Activated T-cell treated with anti-CD3 and anti-CD28 coated beads, Interleukin-2, amount 50 U/mL, for 4 hours (primary cell): ENCODE results near the gene PLA2G1B. TPM values are rescaled to one million over a fixed set of nuclear protein-coding genes. Genes with fewer than 3 reads are reported as not detected.

ENCODE experiments used
- ATAC-seq, 2 donors: fragments of 200-7000 bp; cut with Tn5 transposase; one replicate each; pipeline ENCODE4 v1.10.0; 2021
- DNase-seq: peaks from one replicate; pipeline ENCODE4 v3.0.0-alpha.2; 2020
- H3K27me3 Mint-ChIP-seq: one replicate; pipeline ENCODE4 v1.8.0; 2021; ENCODE audit warnings: low read depth, mixed read lengths
- H3K36me3 Mint-ChIP-seq: one replicate; pipeline ENCODE4 v1.8.0; 2022; ENCODE audit warnings: mixed read lengths; ENCODE audit not compliant: insufficient read depth
- H3K4me1 Mint-ChIP-seq: one replicate; pipeline ENCODE4 v1.8.0; 2021; ENCODE audit warnings: low read depth, mixed read lengths
- H3K4me3 Mint-ChIP-seq: one replicate; pipeline ENCODE4 v1.8.0; 2021; ENCODE audit warnings: mild to moderate bottlenecking, moderate library complexity, mixed read lengths
- H3K9me3 Mint-ChIP-seq: one replicate; pipeline ENCODE4 v1.8.0; 2021; ENCODE audit warnings: mixed read lengths
- total RNA-seq, 3 donors: library from RNA; stranded (reverse); gene quantifications; one replicate each; pipeline ENCODE4 v1.2.1, GENCODE V29; 2021

Gene PLA2G1B
- total RNA-seq, 3 donors from 2014 or later = 0.79 to 1.3 (median 1.1) TPM

DNA sequence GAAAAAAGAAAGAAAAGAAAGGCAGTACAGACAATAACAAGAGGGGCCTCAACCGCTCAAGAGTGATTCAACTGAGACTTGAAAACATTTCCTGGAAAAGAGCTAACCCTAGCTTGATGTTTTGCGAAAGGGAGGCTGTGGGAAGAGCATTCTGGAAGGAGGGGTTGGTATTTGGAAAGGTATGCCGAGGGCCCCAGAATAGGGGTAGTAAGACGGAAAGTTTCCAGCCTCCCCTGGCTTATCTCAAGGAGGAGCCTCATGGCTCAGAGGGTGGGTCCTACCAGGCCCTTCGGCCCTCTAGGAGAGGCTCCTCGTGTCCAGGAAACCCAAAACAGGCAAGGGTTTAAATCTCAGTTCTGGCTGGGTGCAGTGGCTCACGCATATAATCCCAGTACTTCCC, 44.3 kb downstream of the PLA2G1B start:
- Mint-ChIP-seq H3K9me3 (no peaks in the 10 kb centered on the region), H3K27me3 (peaks cover 3% of the 10 kb centered on the region), H3K4me3 (no peak overlapping the region), H3K4me1 (no peaks in the 10 kb centered on the region), H3K36me3 (no peaks in the 10 kb centered on the region)
- DNase-seq = no peak
- ATAC-seq = no peak

DNA sequence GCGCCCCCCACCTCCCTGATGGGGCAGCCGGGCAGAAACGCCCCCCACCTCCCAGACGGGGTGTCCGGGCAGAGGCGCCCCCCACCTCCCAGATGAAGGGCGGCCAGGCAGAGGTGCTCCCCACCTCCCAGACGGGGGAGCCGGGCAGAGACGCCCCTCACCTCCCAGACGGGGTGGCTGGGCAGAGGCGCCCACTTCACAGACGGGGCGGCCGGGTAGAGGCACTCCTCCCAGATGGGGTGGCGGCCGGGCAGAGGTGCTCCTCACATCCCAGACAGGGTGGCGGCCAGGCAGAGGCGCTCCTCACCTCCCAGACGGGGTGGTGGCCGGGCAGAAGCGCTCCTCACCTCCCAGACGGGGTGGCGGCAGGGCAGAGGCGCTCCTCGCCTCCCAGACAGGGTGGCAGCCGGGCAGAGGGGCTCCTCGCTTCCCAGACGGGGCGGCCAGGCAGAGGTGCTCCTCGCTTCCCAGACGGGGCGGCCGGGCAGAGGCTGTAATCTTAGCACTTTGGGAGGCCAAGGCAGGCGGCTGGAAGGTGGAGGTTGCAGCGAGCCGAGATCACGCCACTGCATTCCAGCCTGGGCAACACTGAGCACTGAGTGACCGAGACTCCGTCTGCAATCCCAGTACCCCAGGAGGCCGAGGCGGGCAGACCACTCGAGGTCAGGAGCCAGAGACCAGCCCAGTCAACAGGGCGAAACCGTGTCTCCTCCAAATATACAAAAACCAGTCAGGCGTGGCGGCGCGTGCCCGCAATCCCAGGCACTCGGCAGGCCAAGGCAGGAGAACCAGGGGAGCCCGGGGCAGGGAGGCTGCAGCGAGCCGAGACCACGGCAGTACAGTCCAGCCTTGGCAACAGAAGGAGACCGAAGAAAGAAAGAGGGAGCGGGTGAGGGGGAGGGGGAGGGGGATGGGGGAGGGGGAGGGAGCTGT, 49.2 kb downstream of the PLA2G1B start:
- DNase-seq = no peak
- Mint-ChIP-seq H3K4me3 (no peak overlapping the region), H3K4me1 (no peaks in the 10 kb centered on the region), H3K27me3 (peaks cover 3% of the 10 kb centered on the region), H3K9me3 (no peaks in the 10 kb centered on the region), H3K36me3 (no peaks in the 10 kb centered on the region)
- ATAC-seq = no peak

DNA sequence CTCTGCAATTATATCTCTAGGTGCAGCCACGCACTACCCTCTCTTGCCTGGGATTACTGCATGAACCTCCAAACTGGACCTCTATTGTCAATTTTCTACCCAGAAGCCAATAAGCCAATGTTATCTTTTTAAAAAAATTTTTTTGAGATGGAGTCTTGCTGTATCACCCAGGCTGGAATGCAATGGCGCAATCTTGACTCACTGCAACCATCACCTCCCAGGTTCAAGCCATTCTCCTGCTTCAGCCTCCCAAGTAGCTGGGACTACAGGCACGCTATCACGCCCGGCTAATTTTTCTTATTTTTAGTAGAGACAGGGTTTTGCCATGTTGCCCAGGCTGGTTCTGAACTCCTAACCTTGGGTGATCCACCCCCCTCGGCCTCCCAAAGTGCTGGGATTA, 50.8 kb downstream of the PLA2G1B start:
- DNase-seq = no peak
- Mint-ChIP-seq H3K9me3 (no peaks in the 10 kb centered on the region), H3K36me3 (no peaks in the 10 kb centered on the region), H3K4me3 (no peak overlapping the region), H3K4me1 (no peaks in the 10 kb centered on the region), H3K27me3 (peaks cover 3% of the 10 kb centered on the region)
- no peak for ATAC-seq

Other genes starting within 250 kb of the PLA2G1B start
- 10 to 100 TPM; 70.4 to 90.8 (median 74.6) TPM for gene RAB35, start 211.0 kb downstream of the PLA2G1B start, total RNA-seq
- gene GCN1, start 133.1 kb downstream of the PLA2G1B start, total RNA-seq = 100 to 1,000 TPM; 192 to 204 (median 200) TPM
- gene RPLP0, start 126.7 kb downstream of the PLA2G1B start, total RNA-seq = 1,000 to 10,000 TPM; 4,185 to 4,369 (median 4,226) TPM
- 10 to 100 TPM; 49.2 to 54.0 (median 51.1) TPM for gene PXN, start 62.0 kb downstream of the PLA2G1B start, total RNA-seq
- 1,000 to 10,000 TPM; 2,997 to 5,108 (median 5,011) TPM for gene RNU4-2, start 35.9 kb downstream of the PLA2G1B start, total RNA-seq
- 1,000 to 10,000 TPM in 2 of 3 donors, 100 to 1,000 TPM in 1; 980 to 2,356 (median 1,498) TPM for gene RNU4-1, start 34.5 kb downstream of the PLA2G1B start, total RNA-seq
- 1 to 10 TPM; 1.3 to 1.8 (median 1.5) TPM for gene SIRT4, start 25.5 kb downstream of the PLA2G1B start, total RNA-seq
- under 1 TPM; 0.16 to 0.41 (median 0.25) TPM for gene MSI1, start 41.4 kb upstream of the PLA2G1B start, total RNA-seq
- gene COX6A1, start 110.3 kb upstream of the PLA2G1B start, total RNA-seq = 100 to 1,000 TPM; 495 to 510 (median 508) TPM
- gene TRIAP1, start 118.6 kb upstream of the PLA2G1B start, total RNA-seq = 10 to 100 TPM; 60.7 to 68.9 (median 66.4) TPM
- gene GATC, start 118.7 kb upstream of the PLA2G1B start, total RNA-seq = 10 to 100 TPM; 47.6 to 58.0 (median 55.1) TPM
- 100 to 1,000 TPM; 259 to 288 (median 272) TPM for gene SRSF9, start 142.0 kb upstream of the PLA2G1B start, total RNA-seq
- 100 to 1,000 TPM; 243 to 252 (median 248) TPM for gene DYNLL1, start 168.3 kb upstream of the PLA2G1B start, total RNA-seq
- 10 to 100 TPM; 23.6 to 29.9 (median 26.4) TPM for gene COQ5, start 201.4 kb upstream of the PLA2G1B start, total RNA-seq
- gene RNF10, start 206.6 kb upstream of the PLA2G1B start, total RNA-seq = 100 to 1,000 TPM; 152 to 169 (median 161) TPM